ENCODE measurements around the gene STARD6. TPM values are rescaled to one million over a fixed set of nuclear protein-coding genes. Genes with fewer than 3 reads are reported as not detected.

Gene STARD6
- total RNA-seq, 1 experiment from 2014 or later = not detected

DNA sequence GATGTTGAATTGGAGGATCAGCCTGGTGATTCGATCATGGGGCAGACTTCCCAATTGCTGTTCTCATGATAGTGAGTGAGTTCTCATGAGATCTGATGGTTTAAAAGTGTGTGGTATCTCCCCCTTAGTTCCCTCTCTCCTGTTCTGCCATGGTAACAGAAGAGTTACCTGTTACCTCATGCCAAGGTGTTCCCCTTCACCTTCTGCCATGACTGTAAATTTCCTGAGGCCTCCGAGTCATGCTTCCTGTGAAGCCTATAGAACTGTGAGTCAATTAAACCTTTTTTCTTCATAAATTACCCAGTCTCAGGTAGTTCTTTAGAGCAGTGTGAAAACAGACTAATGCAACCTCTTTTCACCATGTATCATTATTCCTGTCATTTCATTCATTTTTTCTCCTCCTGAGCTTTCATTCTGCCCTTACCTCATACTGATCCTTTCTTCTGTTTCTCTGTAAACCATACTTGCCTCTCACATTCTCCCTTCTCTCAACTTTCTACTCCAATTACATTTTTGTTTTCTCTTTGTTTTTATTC, 22.0 kb downstream of the STARD6 start:
- no peaks in the 10 kb centered on the region for H3K27me3 Mint-ChIP-seq (ENCODE audit: low read depth)
- no peak overlapping the region for H3K4me3 Mint-ChIP-seq
- H3K36me3 Mint-ChIP-seq = peaks cover 3% of the 10 kb centered on the region; the same call in 1 of the 2 replicates
- ATAC-seq (no peak), DNase-seq (ENCODE audit: low spot score) (no peak)
- ChIA-PET POLR2A (no interaction called here), CTCF (no interaction called here)
- TF ChIP-seq SOX15 (CRISPR knock-in tag; IDR thresholded peaks at IDR 0.05) (no peak), ATF6 (CRISPR knock-in tag; IDR thresholded peaks at IDR 0.05) (no peak)
- TF ChIP-seq, protein P1, sequence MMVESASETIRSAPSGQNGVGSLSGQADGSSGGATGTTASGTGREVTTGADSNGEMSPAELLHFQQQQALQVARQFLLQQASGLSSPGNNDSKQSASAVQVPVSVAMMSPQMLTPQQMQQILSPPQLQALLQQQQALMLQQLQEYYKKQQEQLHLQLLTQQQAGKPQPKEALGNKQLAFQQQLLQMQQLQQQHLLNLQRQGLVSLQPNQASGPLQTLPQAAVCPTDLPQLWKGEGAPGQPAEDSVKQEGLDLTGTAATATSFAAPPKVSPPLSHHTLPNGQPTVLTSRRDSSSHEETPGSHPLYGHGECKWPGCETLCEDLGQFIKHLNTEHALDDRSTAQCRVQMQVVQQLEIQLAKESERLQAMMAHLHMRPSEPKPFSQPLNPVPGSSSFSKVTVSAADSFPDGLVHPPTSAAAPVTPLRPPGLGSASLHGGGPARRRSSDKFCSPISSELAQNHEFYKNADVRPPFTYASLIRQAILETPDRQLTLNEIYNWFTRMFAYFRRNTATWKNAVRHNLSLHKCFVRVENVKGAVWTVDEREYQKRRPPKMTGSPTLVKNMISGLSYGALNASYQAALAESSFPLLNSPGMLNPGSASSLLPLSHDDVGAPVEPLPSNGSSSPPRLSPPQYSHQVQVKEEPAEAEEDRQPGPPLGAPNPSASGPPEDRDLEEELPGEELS (CRISPR knock-in tag; IDR thresholded peaks at IDR 0.05) = no peak
- peaks cover 18% of the 10 kb centered on the region for H3K9me3 Mint-ChIP-seq
- H3K27ac Mint-ChIP-seq = no peak overlapping the region
- no peaks in the 10 kb centered on the region for H3K4me1 Mint-ChIP-seq

DNA sequence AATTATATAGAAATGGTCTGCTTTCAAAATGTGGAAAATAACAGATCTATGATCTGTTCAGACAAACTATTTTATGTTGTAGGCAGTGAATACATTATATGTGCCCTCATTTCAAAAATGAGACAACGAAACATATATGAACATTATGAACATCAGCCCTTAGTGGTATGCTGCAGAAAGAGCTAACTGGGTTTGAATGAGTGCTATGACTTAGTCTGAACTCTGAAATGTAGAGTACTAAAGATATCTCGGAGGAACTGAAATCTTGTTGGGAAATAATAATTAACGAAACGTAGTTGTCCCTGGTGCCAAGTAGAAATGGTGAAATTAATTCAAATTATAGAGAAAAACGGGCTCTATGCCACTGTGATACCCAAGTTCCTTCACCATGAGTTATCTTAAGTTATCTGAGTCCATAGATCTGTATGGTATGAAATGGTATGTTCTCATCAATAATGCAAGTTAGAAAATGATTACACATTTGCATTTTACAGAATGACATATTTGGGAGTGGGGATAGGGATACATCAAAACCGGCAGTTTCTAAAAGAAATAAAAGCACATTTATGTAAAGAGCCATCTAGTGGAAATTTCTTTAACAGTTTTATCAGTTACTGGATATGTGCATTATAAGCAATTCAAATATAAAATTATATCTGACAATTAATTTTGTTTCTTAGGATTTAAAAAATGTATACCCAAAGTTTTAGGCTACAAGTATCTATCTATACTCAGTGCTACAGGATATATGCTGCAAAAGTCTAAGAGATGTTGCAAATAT, 26.7 kb downstream of the STARD6 start:
- Mint-ChIP-seq H3K4me3 (no peak overlapping the region), H3K27ac (no peak overlapping the region), H3K36me3 (no peaks in the 10 kb centered on the region), H3K27me3 (ENCODE audit: low read depth) (no peaks in the 10 kb centered on the region), H3K9me3 (peaks cover 3% of the 10 kb centered on the region), H3K4me1 (no peaks in the 10 kb centered on the region)
- TF ChIP-seq ETV6 (CRISPR knock-in tag; IDR thresholded peaks at IDR 0.05) = no peak
- TF ChIP-seq CDX4 (CRISPR knock-in tag; IDR thresholded peaks at IDR 0.05; ENCODE audit: borderline replicate concordance) = no peak
- no peak for TF ChIP-seq SMAD4 (CRISPR knock-in tag; IDR thresholded peaks at IDR 0.05)
- TF ChIP-seq USF1 (CRISPR knock-in tag; IDR thresholded peaks at IDR 0.05) = no peak
- no peak for TF ChIP-seq FOXK1 (CRISPR knock-in tag; IDR thresholded peaks at IDR 0.05)
- TF ChIP-seq, protein P2, sequence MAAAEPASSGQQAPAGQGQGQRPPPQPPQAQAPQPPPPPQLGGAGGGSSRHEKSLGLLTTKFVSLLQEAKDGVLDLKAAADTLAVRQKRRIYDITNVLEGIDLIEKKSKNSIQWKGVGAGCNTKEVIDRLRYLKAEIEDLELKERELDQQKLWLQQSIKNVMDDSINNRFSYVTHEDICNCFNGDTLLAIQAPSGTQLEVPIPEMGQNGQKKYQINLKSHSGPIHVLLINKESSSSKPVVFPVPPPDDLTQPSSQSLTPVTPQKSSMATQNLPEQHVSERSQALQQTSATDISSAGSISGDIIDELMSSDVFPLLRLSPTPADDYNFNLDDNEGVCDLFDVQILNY (CRISPR knock-in tag; IDR thresholded peaks at IDR 0.05) = no peak
- no peak for TF ChIP-seq ELF4 (CRISPR knock-in tag; IDR thresholded peaks at IDR 0.05; ENCODE audit: low read depth)
- TF ChIP-seq OVOL2 (CRISPR knock-in tag; IDR thresholded peaks at IDR 0.05; ENCODE audit: borderline replicate concordance) = no peak
- ChIA-PET POLR2A (no interaction called here), CTCF (no interaction called here)
- ATAC-seq (no peak), DNase-seq (ENCODE audit: low spot score) (no peak)

DNA sequence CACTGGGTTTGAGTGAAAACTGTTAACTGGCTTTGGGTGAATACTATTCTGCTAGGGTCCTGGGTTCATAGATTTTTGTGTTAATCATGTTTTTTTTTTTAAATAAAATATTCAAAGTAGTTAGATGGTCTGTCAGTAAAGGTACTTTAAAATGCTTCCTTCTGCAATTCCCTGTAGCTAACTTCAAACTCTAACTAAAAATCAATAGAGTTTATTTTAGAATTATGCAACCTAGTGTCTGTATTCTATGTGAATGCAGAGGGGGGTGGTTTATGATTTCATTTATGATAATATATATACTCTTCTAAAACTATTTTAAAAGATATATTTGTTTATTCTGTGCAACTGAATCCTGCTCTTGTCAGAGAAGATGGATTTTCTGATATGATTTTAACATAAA, 27.9 kb downstream of the STARD6 start:
- Mint-ChIP-seq H3K27me3 (ENCODE audit: low read depth) (no peaks in the 10 kb centered on the region), H3K9me3 (peaks cover 2% of the 10 kb centered on the region), H3K36me3 (no peaks in the 10 kb centered on the region), H3K4me1 (no peaks in the 10 kb centered on the region), H3K4me3 (no peak overlapping the region), H3K27ac (no peak overlapping the region)
- DNase-seq (ENCODE audit: low spot score) = no peak
- CTCF ChIA-PET = no interaction called here
- POLR2A ChIA-PET = interaction anchor here (0.6 kb wide), 1 partner anchor 32 kb away, joined by 3 read pairs; no protein-coding TSS in a partner anchor
- ATAC-seq = no peak
- TF ChIP-seq ZBTB21 (CRISPR knock-in tag; IDR thresholded peaks at IDR 0.05; ENCODE audit: borderline replicate concordance) (no peak), PREB (CRISPR knock-in tag; IDR thresholded peaks at IDR 0.05; ENCODE audit: borderline replicate concordance) (no peak), PRRX2 (CRISPR knock-in tag; IDR thresholded peaks at IDR 0.05) (no peak), SMAD4 (CRISPR knock-in tag; IDR thresholded peaks at IDR 0.05) (no peak), MXD4 (CRISPR knock-in tag; IDR thresholded peaks at IDR 0.05; ENCODE audit: borderline replicate concordance) (no peak), CDX4 (CRISPR knock-in tag; IDR thresholded peaks at IDR 0.05; ENCODE audit: borderline replicate concordance) (no peak), AR (CRISPR knock-in tag; IDR thresholded peaks at IDR 0.05) (no peak), TP53 (CRISPR knock-in tag; IDR thresholded peaks at IDR 0.05) (no peak)
